ENCODE results near the gene SCNN1G.

Gene SCNN1G

GRCh38 chr16:23182679-23183542, at the start of gene SCNN1G:
SCNN1G (plus strand) TSS chr16:23182745; CDS start chr16:23186272, 3,527 bp downstream.
- no peak for TF ChIP-seq EP300 (IDR thresholded peaks at IDR 0.05; ENCODE audit: borderline replicate concordance)
- TF ChIP-seq CEBPB (IDR thresholded peaks at IDR 0.05) = no peak
- TF ChIP-seq FOXM1 (IDR thresholded peaks at IDR 0.05; ENCODE audit: borderline replicate concordance, low read depth) = no peak
- no peak for TF ChIP-seq EGR1 (IDR thresholded peaks at IDR 0.05)
- TF ChIP-seq REST (IDR thresholded peaks at IDR 0.05; ENCODE audit: low read depth) = no peak
- TF ChIP-seq YY1 (IDR thresholded peaks at IDR 0.05; ENCODE audit: low read depth) = no peak
- TF ChIP-seq CREB1 (IDR thresholded peaks at IDR 0.05; ENCODE audit: low read depth) = no peak
- no peak for TF ChIP-seq ZBTB7A (IDR thresholded peaks at IDR 0.05; ENCODE audit: low read depth)
- TF ChIP-seq RAD21 (IDR thresholded peaks at IDR 0.05; ENCODE audit: low read depth) = no peak
- TF ChIP-seq USF1 (IDR thresholded peaks at IDR 0.05) = no peak
- TF ChIP-seq TEAD4 (IDR thresholded peaks at IDR 0.05) = no peak

GRCh38 chr16:23132775-23133463, 49.6 kb upstream of the SCNN1G start:
- TF ChIP-seq CEBPB (IDR thresholded peaks at IDR 0.05) (no peak), EGR1 (IDR thresholded peaks at IDR 0.05) (no peak), REST (IDR thresholded peaks at IDR 0.05; ENCODE audit: low read depth) (no peak), TCF12 (IDR thresholded peaks at IDR 0.05; ENCODE audit: low read depth) (no peak), YY1 (IDR thresholded peaks at IDR 0.05; ENCODE audit: low read depth) (no peak), ZBTB7A (IDR thresholded peaks at IDR 0.05; ENCODE audit: low read depth) (no peak), MAX (IDR thresholded peaks at IDR 0.05) (no peak), TEAD4 (IDR thresholded peaks at IDR 0.05) (no peak), USF1 (IDR thresholded peaks at IDR 0.05) (no peak)

GRCh38 chr16:23134274-23134673, 48.3 kb upstream of the SCNN1G start:
- TF ChIP-seq CEBPB (IDR thresholded peaks at IDR 0.05) (no peak), MAX (IDR thresholded peaks at IDR 0.05) (no peak), ZBTB7A (IDR thresholded peaks at IDR 0.05; ENCODE audit: low read depth) (no peak), EP300 (IDR thresholded peaks at IDR 0.05; ENCODE audit: borderline replicate concordance) (no peak), FOXM1 (IDR thresholded peaks at IDR 0.05; ENCODE audit: borderline replicate concordance, low read depth) (no peak), RAD21 (IDR thresholded peaks at IDR 0.05; ENCODE audit: low read depth) (no peak)

- TF ChIP-seq FOXM1 (IDR thresholded peaks at IDR 0.05; ENCODE audit: borderline replicate concordance, low read depth) (no peak), REST (IDR thresholded peaks at IDR 0.05; ENCODE audit: low read depth) (no peak), TEAD4 (IDR thresholded peaks at IDR 0.05) (no peak), EP300 (IDR thresholded peaks at IDR 0.05; ENCODE audit: borderline replicate concordance) (no peak), CREB1 (IDR thresholded peaks at IDR 0.05; ENCODE audit: low read depth) (no peak), USF1 (IDR thresholded peaks at IDR 0.05) (no peak), ZBTB7A (IDR thresholded peaks at IDR 0.05; ENCODE audit: low read depth) (no peak), TAF1 (IDR thresholded peaks at IDR 0.05; ENCODE audit: low read depth) (no peak), RAD21 (IDR thresholded peaks at IDR 0.05; ENCODE audit: low read depth) (no peak), EGR1 (IDR thresholded peaks at IDR 0.05) (no peak), CEBPB (IDR thresholded peaks at IDR 0.05) (no peak)
These were observed 45.3 kb upstream of the SCNN1G start for GRCh38 chr16:23137256-23137655.

Data from Ishikawa (cell line).